ENCODE results near the gene FOSB. TPM values are rescaled to one million over a fixed set of nuclear protein-coding genes. Genes with fewer than 3 reads are reported as not detected.

FOSB gene
- total RNA-seq, 1 experiment from 2014 or later: 1.7 TPM

- no peaks in the 10 kb centered on the region for H3K79me1 ChIP-seq (ENCODE audit: insufficient read depth, low read depth, low read length, poor library complexity, severe bottlenecking)
- no peaks in the 10 kb centered on the region for H3K4me1 ChIP-seq (ENCODE audit: insufficient read depth, low read length)
- H2BK12ac ChIP-seq (ENCODE audit: insufficient read length, low read depth, low read length): no peak overlapping the region
- H4K20me1 ChIP-seq (ENCODE audit: control insufficient read depth, insufficient read depth, insufficient read length): no peaks in the 10 kb centered on the region
- no peak overlapping the region for H4K91ac ChIP-seq (ENCODE audit: insufficient read length, low read depth, low read length)
- H3K56ac ChIP-seq (ENCODE audit: insufficient read length, low read depth, low read length): no peak overlapping the region
- WGBS (ENCODE audit: extremely low coverage, insufficient read length, low lambda C conversion rate): no CpG with 5 or more reads among the region's 4 CpGs
- H2BK120ac ChIP-seq (ENCODE audit: low read depth, low read length, poor library complexity, severe bottlenecking): no peak overlapping the region
- no peak overlapping the region for H4K5ac ChIP-seq (ENCODE audit: insufficient read length, low read depth, low read length)
- H2BK15ac ChIP-seq (ENCODE audit: low read depth, low read length): no peak overlapping the region
- TF ChIP-seq, protein P1, sequence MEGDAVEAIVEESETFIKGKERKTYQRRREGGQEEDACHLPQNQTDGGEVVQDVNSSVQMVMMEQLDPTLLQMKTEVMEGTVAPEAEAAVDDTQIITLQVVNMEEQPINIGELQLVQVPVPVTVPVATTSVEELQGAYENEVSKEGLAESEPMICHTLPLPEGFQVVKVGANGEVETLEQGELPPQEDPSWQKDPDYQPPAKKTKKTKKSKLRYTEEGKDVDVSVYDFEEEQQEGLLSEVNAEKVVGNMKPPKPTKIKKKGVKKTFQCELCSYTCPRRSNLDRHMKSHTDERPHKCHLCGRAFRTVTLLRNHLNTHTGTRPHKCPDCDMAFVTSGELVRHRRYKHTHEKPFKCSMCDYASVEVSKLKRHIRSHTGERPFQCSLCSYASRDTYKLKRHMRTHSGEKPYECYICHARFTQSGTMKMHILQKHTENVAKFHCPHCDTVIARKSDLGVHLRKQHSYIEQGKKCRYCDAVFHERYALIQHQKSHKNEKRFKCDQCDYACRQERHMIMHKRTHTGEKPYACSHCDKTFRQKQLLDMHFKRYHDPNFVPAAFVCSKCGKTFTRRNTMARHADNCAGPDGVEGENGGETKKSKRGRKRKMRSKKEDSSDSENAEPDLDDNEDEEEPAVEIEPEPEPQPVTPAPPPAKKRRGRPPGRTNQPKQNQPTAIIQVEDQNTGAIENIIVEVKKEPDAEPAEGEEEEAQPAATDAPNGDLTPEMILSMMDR (conservative IDR thresholded peaks at IDR 0.05): no peak
- H3K18ac ChIP-seq (ENCODE audit: insufficient read length, low read depth, low read length): no peak overlapping the region
- Mint-ChIP-seq H3K27ac (no peak overlapping the region; a peak in 1 of 7 replicates), H3K4me3 (no peak overlapping the region), H3K36me3 (ENCODE audit: insufficient read depth in 1 of 3, low read depth in 3 of 3) (no peaks in the 10 kb centered on the region), H3K27me3 (ENCODE audit: low read depth) (peaks cover 19% of the 10 kb centered on the region), H3K9me3 (no peaks in the 10 kb centered on the region; a peak in 1 of 5 replicates), H3K4me1 (peaks cover 9 to 24% of the 10 kb centered on the region in 2 experiments)
- H3K14ac ChIP-seq (ENCODE audit: insufficient read depth, low read length): no peak overlapping the region
- no peak overlapping the region for H4K8ac ChIP-seq (replicated peaks; ENCODE audit: insufficient read length, low read depth, low read length)
- no peak overlapping the region for H2BK20ac ChIP-seq (ENCODE audit: low read depth, low read length, poor library complexity, severe bottlenecking)
- H3K23ac ChIP-seq (ENCODE audit: insufficient read length, low read depth, low read length): no peak overlapping the region
- H3T11ph ChIP-seq (ENCODE audit: low read length): no peak overlapping the region
- no peak overlapping the region for H2AK5ac ChIP-seq (ENCODE audit: insufficient read length, low read length)
- peaks cover 12% of the 10 kb centered on the region for H3K23me2 ChIP-seq (ENCODE audit: insufficient read length, low read depth, low read length, poor library complexity, severe bottlenecking)
- H3K27me3 ChIP-seq (ENCODE audit: insufficient read depth, low read length): no peaks in the 10 kb centered on the region; the same call in 1 of the 2 replicates
- H3K4ac ChIP-seq (ENCODE audit: low read depth, low read length): no peak overlapping the region
- no peak overlapping the region for H2BK5ac ChIP-seq (ENCODE audit: insufficient read length, low read length)
- no peak for DNase-seq
- no peaks in the 10 kb centered on the region for H3K9me3 ChIP-seq (ENCODE audit: control insufficient read depth, low read depth, low read length)
- H3K4me2 ChIP-seq (ENCODE audit: insufficient read depth, insufficient read length, low read length): no peak overlapping the region
- no peaks in the 10 kb centered on the region for H3K79me2 ChIP-seq (ENCODE audit: insufficient read depth, low read length)
- H3K27ac ChIP-seq (ENCODE audit: insufficient read length, low read depth, low read length): no peak overlapping the region
- no peak overlapping the region for H2AFZ ChIP-seq (ENCODE audit: low read length)
- no peak overlapping the region for H3K9ac ChIP-seq (ENCODE audit: extremely low read depth, insufficient read length, low read length)
These were observed 4.6 kb upstream of the FOSB start for GRCh38 chr19:45463241-45463640.

All from H9 (cell line).